GM06990 (cell line): Measurements from ENCODE around the gene MPDU1.

Experiments used
- DNase-seq: peaks from one replicate; pipeline ENCODE4 v3.0.0-alpha.2; 2011; ENCODE audit not compliant: insufficient read length; ENCODE audit errors: extremely low read depth
- H3K27me3 ChIP-seq: replicated peaks from 2 replicates; pipeline ENCODE4 v1.6.0; 2011; ENCODE audit warnings: low read length; ENCODE audit not compliant: control insufficient read depth, insufficient read depth
- H3K36me3 ChIP-seq: 2 replicates; pipeline ENCODE4 v1.5.1; 2011; ENCODE audit warnings: low read length; ENCODE audit not compliant: control insufficient read depth, insufficient read depth
- H3K4me3 ChIP-seq: replicated peaks from 2 replicates; pipeline ENCODE4 v1.5.1; 2011; ENCODE audit warnings: low read depth, mild to moderate bottlenecking, control low read depth, low read length
- CTCF ChIP-seq: IDR thresholded peaks from 2 replicates; pipeline ENCODE4 v1.5.1; 2011; ENCODE audit warnings: low read length, control low read depth, mild to moderate bottlenecking, inconsistent platforms; ENCODE audit not compliant: insufficient read depth, poor library complexity, severe bottlenecking

Gene MPDU1

GRCh38 chr17:7558544-7559319 is 24.9 kb upstream of the MPDU1 start, which contains the start of gene TNFSF13:
TNFSF13 (plus strand) TSS chr17:7558750; CDS start chr17:7559040, 290 bp downstream.
- H3K36me3 ChIP-seq = no peaks in the 10 kb centered on the region; the same call in none of the 2 replicates
- DNase-seq = no peak
- H3K27me3 ChIP-seq = no peaks in the 10 kb centered on the region
- TF ChIP-seq CTCF = no peak
- H3K4me3 ChIP-seq = peak within 1 kb of the TSS; percentile 41

GRCh38 chr17:7559320-7560171 is 24.1 kb upstream of the MPDU1 start:
- DNase-seq = no peak
- Histone ChIP-seq H3K36me3 (peaks cover 4% of the 10 kb centered on the region), H3K27me3 (no peaks in the 10 kb centered on the region), H3K4me3 (no peak overlapping the region)
- no peak for TF ChIP-seq CTCF

- H3K4me3 ChIP-seq = peak overlapping the region; percentile 37
- peak; percentile 58 for DNase-seq
- peak; percentile 84 for TF ChIP-seq CTCF
These were observed 23.3 kb upstream of the MPDU1 start for GRCh38 chr17:7560172-7561027.

GRCh38 chr17:7561028-7561575 is 22.6 kb upstream of the MPDU1 start:
- DNase-seq = peak; percentile 87
- H3K36me3 ChIP-seq = peaks cover 14% of the 10 kb centered on the region

More at GRCh38 chr17:7560172-7561027, 23.3 kb upstream of the MPDU1 start:
- Histone ChIP-seq H3K36me3 (peaks cover 12% of the 10 kb centered on the region), H3K27me3 (no peaks in the 10 kb centered on the region)

More at GRCh38 chr17:7561028-7561575, 22.6 kb upstream of the MPDU1 start:
- peak; percentile 92 for TF ChIP-seq CTCF
- Histone ChIP-seq H3K4me3 (peak overlapping the region; percentile 86), H3K27me3 (no peaks in the 10 kb centered on the region)
